ENCODE data around the gene ALKBH5. TPM values are rescaled to one million over a fixed set of nuclear protein-coding genes. Genes with fewer than 3 reads are reported as not detected.

The ALKBH5 gene
- total and polyA plus RNA-seq, 2 experiments from 2014 or later, result 56.6 to 78.3 TPM

GRCh38 chr17:18253947-18254821 is 70.6 kb downstream of the ALKBH5 start:
- no peaks in the 10 kb centered on the region for H3K27me3 ChIP-seq
- no peak overlapping the region for H2AFZ ChIP-seq
- 96% methylated on average over 27 of the region's 27 CpGs for whole genome bisulfite sequencing (ENCODE audit: low lambda C conversion rate, missing lambda C conversion rate)
- peaks cover 34% of the 10 kb centered on the region for H3K79me2 ChIP-seq
- peaks cover 15% of the 10 kb centered on the region for H3K4me1 ChIP-seq (ENCODE audit: insufficient read depth)
- H3K27ac ChIP-seq, result no peak overlapping the region
- no peaks in the 10 kb centered on the region for H3K36me3 ChIP-seq (replicated peaks; ENCODE audit: insufficient read depth, low read depth)
- TF ChIP-seq EZH2 (IDR thresholded peaks at IDR 0.05; ENCODE audit: borderline replicate concordance), result no peak
- TF ChIP-seq EZH2phosphoT487 (IDR thresholded peaks at IDR 0.05; ENCODE audit: low read depth, severe bottlenecking, unreplicated experiment), result no peak
- no peak for TF ChIP-seq CTCF (IDR thresholded peaks at IDR 0.05; ENCODE audit: poor library complexity)
- peaks cover 20% of the 10 kb centered on the region for H4K20me1 ChIP-seq (ENCODE audit: insufficient read depth, poor library complexity, severe bottlenecking)
- H3K9me2 ChIP-seq (replicated peaks; ENCODE audit: insufficient read depth), result no peaks in the 10 kb centered on the region
- no peak overlapping the region for H3K4me2 ChIP-seq
- H3K4me3 ChIP-seq, result no peak overlapping the region
- H3K9me3 ChIP-seq (ENCODE audit: low read depth), result no peaks in the 10 kb centered on the region
- DNase-seq (ENCODE audit: low spot score), result no peak

GRCh38 chr17:18254888-18255649 is 71.4 kb downstream of the ALKBH5 start:
- H3K79me2 ChIP-seq, result peaks cover 34% of the 10 kb centered on the region
- H4K20me1 ChIP-seq (ENCODE audit: insufficient read depth, poor library complexity, severe bottlenecking), result peaks cover 20% of the 10 kb centered on the region
- H3K36me3 ChIP-seq (replicated peaks; ENCODE audit: insufficient read depth, low read depth), result no peaks in the 10 kb centered on the region
- H2AFZ ChIP-seq, result no peak overlapping the region
- TF ChIP-seq CTCF (IDR thresholded peaks at IDR 0.05; ENCODE audit: poor library complexity), result no peak
- TF ChIP-seq EZH2 (IDR thresholded peaks at IDR 0.05; ENCODE audit: borderline replicate concordance), result no peak
- TF ChIP-seq EZH2phosphoT487 (IDR thresholded peaks at IDR 0.05; ENCODE audit: low read depth, severe bottlenecking, unreplicated experiment), result no peak
- H3K9me3 ChIP-seq (ENCODE audit: low read depth), result no peaks in the 10 kb centered on the region
- 97% methylated on average over 8 of the region's 8 CpGs for WGBS (ENCODE audit: low lambda C conversion rate, missing lambda C conversion rate)
- no peak overlapping the region for H3K4me3 ChIP-seq
- H3K27me3 ChIP-seq, result no peaks in the 10 kb centered on the region
- no peak for DNase-seq (ENCODE audit: low spot score)
- H3K4me1 ChIP-seq (ENCODE audit: insufficient read depth), result peaks cover 15% of the 10 kb centered on the region
- no peak overlapping the region for H3K4me2 ChIP-seq
- no peak overlapping the region for H3K27ac ChIP-seq
- H3K9me2 ChIP-seq (replicated peaks; ENCODE audit: insufficient read depth), result no peaks in the 10 kb centered on the region

- Histone ChIP-seq H3K4me1 (ENCODE audit: insufficient read depth) (peaks cover 17% of the 10 kb centered on the region), H3K9me3 (ENCODE audit: low read depth) (no peaks in the 10 kb centered on the region), H3K9me2 (replicated peaks; ENCODE audit: insufficient read depth) (no peaks in the 10 kb centered on the region), H4K20me1 (ENCODE audit: insufficient read depth, poor library complexity, severe bottlenecking) (peaks cover 20% of the 10 kb centered on the region), H3K27ac (no peak overlapping the region), H3K79me2 (peaks cover 36% of the 10 kb centered on the region), H3K4me3 (no peak overlapping the region), H3K4me2 (peak overlapping the region; percentile 93), H3K27me3 (no peaks in the 10 kb centered on the region), H2AFZ (no peak overlapping the region), H3K36me3 (replicated peaks; ENCODE audit: insufficient read depth, low read depth) (no peaks in the 10 kb centered on the region)
- TF ChIP-seq EZH2 (IDR thresholded peaks at IDR 0.05; ENCODE audit: borderline replicate concordance), result no peak
- TF ChIP-seq CTCF (IDR thresholded peaks at IDR 0.05; ENCODE audit: poor library complexity), result no peak
- no peak for TF ChIP-seq EZH2phosphoT487 (IDR thresholded peaks at IDR 0.05; ENCODE audit: low read depth, severe bottlenecking, unreplicated experiment)
- DNase-seq (ENCODE audit: low spot score), result no peak
- 89% methylated on average over 11 of the region's 11 CpGs for WGBS (ENCODE audit: low lambda C conversion rate, missing lambda C conversion rate)
Observed at GRCh38 chr17:18256351-18256750, 72.7 kb downstream of the ALKBH5 start.
